GM12872 (cell line): ENCODE data around the gene CLMN.

Experiments
- CTCF ChIP-seq: IDR thresholded peaks from 3 replicates; pipeline ENCODE4 v1.5.1; 2011; ENCODE audit warnings: low read depth, mild to moderate bottlenecking, low read length, moderate library complexity; ENCODE audit not compliant: insufficient read depth

CLMN gene

GRCh38 chr14:95255487-95255886 is 64.2 kb downstream of the CLMN start:
- TF ChIP-seq CTCF: no peak

DNA sequence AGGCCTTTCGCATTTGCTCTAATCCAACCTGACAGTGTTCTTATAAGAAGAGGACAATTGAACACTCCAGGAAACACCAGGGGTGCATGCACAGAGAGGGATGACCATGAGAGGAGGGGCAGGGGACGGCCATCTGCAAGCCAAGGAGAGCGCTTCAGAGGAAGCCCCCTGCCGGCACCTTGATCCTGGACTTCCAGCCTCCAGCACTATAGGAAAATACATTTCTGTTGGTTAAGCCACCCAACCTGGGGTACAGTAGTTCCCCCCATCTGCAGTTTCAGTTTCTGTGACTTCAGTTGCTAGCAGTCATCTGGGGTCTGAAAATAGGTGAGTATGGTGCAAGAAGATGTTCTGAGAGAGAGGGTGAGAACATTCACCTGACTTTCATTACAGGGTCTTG is 64.7 kb downstream of the CLMN start:
- no peak for TF ChIP-seq CTCF

DNA sequence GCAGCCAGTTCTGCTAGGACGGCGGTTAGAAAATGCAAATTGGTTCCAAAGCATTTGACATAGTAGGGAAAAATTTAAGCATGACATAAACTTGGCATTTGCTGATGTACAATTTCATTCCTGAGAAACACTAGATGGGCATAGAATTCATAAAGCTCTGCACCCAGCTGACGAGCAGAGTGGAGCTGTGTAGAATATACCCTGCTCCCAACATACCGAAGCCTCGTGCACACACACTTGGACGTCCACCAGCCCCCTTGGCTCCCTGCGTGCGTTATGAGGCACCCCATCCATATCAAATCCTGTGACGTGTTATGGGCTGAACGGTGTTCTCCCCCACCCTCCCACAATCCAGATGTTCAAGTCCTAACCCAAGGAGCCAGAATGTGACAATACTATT is 65.4 kb downstream of the CLMN start:
- TF ChIP-seq CTCF: no peak

DNA sequence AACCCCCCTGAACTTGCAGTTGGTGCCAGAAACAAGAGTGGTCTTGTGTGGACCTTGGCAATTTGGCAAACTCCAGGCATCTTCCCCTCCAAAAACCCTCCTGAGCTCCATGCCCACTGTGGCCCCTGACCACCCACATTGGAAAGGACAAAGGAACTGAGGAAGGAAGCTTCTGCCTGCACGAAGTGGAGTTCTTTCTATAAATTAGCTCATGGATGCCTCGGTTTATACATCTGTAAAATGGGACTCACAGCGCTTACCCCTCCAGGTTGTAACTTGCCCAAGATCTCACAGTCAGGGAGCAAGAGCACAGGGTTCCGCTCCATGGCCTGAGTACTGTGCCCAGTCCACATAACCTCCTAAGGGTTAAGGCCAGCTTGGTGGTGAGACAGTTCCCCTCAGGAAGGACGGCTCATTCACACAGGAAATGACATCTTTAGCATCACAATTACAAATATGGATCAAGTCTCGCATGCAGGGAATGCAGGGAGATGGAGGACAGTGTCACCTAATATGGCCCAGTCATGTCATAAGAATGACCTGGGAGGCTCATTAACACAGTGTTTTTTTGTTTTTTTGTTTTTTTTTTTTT is 66.6 kb downstream of the CLMN start:
- no peak for TF ChIP-seq CTCF

GRCh38 chr14:95252219-95252618 is 67.5 kb downstream of the CLMN start:
- TF ChIP-seq CTCF: no peak

DNA sequence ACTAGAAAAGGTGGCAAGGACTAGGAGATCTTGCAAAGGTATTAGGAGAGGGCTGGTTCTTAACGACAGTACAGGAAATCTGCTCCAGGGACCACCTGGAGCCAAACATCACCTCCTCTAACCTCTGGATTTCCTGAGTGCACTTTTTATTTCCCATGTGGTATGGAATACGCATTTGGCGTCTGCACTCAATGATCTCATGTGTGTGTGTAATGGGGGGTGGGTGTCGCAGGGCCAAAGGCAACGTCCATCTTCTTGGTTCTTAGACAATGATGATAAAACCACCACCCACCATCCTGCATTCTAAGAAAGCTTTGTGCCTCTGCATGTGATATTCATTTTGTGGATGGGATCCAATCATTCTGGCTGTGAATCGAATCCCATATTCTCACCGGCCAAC is 68.8 kb downstream of the CLMN start:
- TF ChIP-seq CTCF: no peak

- TF ChIP-seq CTCF: no peak
These were observed 69.5 kb downstream of the CLMN start for GRCh38 chr14:95250140-95250769.
